Lower leg skin (tissue), 4 donors: ENCODE measurements around the gene SNAI1. TPM values are rescaled to one million over a fixed set of nuclear protein-coding genes. Genes with fewer than 3 reads are reported as not detected.

Experiments used
- DNase-seq, 2 donors: peaks; one replicate each; pipeline ENCODE4 v3.0.0-alpha.2; 2019; ENCODE audit warnings: low spot score in 2 of 2
- H3K4me3 ChIP-seq: fragments of 200-600 bp; sonication (generic); 2 replicates; pipeline ENCODE4 v1.5.1; 2017; ENCODE audit warnings: mild to moderate bottlenecking, low read depth; ENCODE audit not compliant: poor library complexity, severe bottlenecking
- POLR2A ChIP-seq, 2 donors: fragments of 450-650 bp; IDR thresholded peaks; one replicate each; pipeline ENCODE4 v1.6.1; 2016 to 2017; ENCODE audit warnings: antibody characterized with exemption in 2 of 2, mild to moderate bottlenecking in 1 of 2, moderate library complexity in 1 of 2
- WGBS, 2 donors: methylation state at CpG; one replicate each; pipeline ENCODE4 v1.1.5; 2018; 5-methylcytosine and 5-hydroxymethylcytosine counted together
- intact Hi-C: fragments of 100-400 bp; cut with DNase I; formaldehyde crosslinking; loops from one replicate; pipeline ENCODE4 v1.15.0; 2023; ENCODE audit warnings: low total_unique reads
- total RNA-seq, 4 donors: library from RNA; depleted of rRNA; stranded (reverse); fragments of >200 nt; gene quantifications; one replicate each; pipeline ENCODE4 v1.1.0, GENCODE V29; 2016
- TF ChIP-seq, protein P1 (sequence below), 3 donors: fragments of 450-650 bp; IDR thresholded peaks; one replicate each; pipeline ENCODE4 v1.5.1; 2016; ENCODE audit warnings: antibody characterized with exemption in 3 of 3, mild to moderate bottlenecking in 3 of 3, moderate library complexity in 2 of 3

SNAI1 gene
- total RNA-seq = 1 to 10 TPM in 3 of 4 donors, under 1 TPM in 1; 0.65 to 3.7 (median 1.3) TPM

DNA sequence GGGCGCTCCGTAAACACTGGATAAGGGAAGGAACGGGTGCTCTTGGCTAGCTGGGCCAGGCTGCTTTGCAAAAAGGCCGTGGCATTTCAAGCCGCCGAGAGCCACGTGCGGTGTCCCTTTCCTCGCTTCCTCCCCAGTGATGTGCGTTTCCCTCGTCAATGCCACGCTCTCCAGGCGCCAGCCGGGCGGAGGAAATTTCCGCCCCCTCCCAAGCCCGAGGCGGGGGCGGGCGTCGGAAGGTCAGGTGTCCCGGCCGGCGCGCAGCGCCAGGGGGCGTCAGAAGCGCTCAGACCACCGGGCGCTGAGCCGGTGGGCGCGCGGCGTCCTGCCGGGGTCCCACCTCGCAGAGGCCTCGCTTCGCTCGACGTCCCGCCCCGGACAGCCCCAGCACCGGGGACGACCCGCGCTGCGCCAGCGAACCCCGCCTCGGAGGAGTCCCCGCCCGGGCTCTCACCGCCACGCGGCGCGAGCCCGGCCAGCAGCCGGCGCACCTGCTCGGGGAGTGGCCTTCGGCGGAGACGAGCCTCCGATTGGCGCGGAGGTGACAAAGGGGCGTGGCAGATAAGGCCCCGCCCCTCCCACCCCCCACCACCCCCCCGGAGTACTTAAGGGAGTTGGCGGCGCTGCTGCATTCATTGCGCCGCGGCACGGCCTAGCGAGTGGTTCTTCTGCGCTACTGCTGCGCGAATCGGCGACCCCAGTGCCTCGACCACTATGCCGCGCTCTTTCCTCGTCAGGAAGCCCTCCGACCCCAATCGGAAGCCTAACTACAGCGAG lies at the start of gene SNAI1:
SNAI1 (plus strand) TSS at position 635 of the 777 bp plus-strand sequence; CDS start at position 715, 80 bp downstream.
- WGBS, 2 donors = 7 to 17% methylated on average over 15 to 45 of the region's 90 CpGs
- TF ChIP-seq, protein P1, sequence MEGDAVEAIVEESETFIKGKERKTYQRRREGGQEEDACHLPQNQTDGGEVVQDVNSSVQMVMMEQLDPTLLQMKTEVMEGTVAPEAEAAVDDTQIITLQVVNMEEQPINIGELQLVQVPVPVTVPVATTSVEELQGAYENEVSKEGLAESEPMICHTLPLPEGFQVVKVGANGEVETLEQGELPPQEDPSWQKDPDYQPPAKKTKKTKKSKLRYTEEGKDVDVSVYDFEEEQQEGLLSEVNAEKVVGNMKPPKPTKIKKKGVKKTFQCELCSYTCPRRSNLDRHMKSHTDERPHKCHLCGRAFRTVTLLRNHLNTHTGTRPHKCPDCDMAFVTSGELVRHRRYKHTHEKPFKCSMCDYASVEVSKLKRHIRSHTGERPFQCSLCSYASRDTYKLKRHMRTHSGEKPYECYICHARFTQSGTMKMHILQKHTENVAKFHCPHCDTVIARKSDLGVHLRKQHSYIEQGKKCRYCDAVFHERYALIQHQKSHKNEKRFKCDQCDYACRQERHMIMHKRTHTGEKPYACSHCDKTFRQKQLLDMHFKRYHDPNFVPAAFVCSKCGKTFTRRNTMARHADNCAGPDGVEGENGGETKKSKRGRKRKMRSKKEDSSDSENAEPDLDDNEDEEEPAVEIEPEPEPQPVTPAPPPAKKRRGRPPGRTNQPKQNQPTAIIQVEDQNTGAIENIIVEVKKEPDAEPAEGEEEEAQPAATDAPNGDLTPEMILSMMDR (IDR thresholded peaks at IDR 0.05) = peak in 1 of 3 donors; percentile 8
- TF ChIP-seq POLR2A (IDR thresholded peaks at IDR 0.05) = peak in 1 of 2 donors; percentile 63
- peak within 1 kb of the TSS; percentile 34 for H3K4me3 ChIP-seq
- intact Hi-C loops = no loop called here
- peak in 1 of 2 donors; percentile 93 for DNase-seq

DNA sequence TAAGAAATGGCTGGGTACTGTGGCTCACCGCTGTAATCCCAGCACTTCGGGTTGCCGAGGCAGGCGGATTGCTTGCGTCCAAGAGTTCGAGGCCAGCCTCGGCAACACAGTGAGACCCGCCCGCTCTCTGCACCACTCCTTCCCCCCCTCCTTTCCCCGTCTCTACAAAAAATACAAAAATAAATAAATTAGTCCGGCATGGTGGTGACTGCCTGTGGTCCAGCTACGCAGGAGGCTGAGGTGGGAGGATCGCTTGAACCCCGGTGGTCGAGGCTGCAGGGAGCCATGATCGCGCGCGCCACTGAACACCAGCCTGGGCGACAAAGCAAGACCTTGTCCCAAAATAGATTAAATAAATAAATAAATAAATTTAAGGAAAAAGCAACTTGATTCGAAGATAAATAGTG lies 47.0 kb upstream of the SNAI1 start:
- intact Hi-C loops = no loop called here
- no peak overlapping the region for H3K4me3 ChIP-seq
- no peak for DNase-seq
- no peak for TF ChIP-seq POLR2A (IDR thresholded peaks at IDR 0.05)
- TF ChIP-seq, protein P1 (IDR thresholded peaks at IDR 0.05) = no peak
- 20 to 39% methylated on average over 21 of the region's 21 CpGs for WGBS, 2 donors

- intact Hi-C loops = no loop called here
- peak in 1 of 2 donors; percentile 91 for TF ChIP-seq POLR2A (IDR thresholded peaks at IDR 0.05)
- TF ChIP-seq, protein P1 (IDR thresholded peaks at IDR 0.05) = no peak
- 0 to 1% methylated on average over 56 to 57 of the region's 79 CpGs for WGBS, 2 donors
- peak; percentile 90 to 98 for DNase-seq
- H3K4me3 ChIP-seq = peak within 1 kb of the TSS; percentile 75
These were observed 46.4 kb upstream of the SNAI1 start, which contains the start of gene RNF114 for GRCh38 chr20:49936153-49937026. TSS of gene RNF114 (plus strand) at chr20:49936397. CDS start at chr20:49936413, 16 bp downstream.

DNA sequence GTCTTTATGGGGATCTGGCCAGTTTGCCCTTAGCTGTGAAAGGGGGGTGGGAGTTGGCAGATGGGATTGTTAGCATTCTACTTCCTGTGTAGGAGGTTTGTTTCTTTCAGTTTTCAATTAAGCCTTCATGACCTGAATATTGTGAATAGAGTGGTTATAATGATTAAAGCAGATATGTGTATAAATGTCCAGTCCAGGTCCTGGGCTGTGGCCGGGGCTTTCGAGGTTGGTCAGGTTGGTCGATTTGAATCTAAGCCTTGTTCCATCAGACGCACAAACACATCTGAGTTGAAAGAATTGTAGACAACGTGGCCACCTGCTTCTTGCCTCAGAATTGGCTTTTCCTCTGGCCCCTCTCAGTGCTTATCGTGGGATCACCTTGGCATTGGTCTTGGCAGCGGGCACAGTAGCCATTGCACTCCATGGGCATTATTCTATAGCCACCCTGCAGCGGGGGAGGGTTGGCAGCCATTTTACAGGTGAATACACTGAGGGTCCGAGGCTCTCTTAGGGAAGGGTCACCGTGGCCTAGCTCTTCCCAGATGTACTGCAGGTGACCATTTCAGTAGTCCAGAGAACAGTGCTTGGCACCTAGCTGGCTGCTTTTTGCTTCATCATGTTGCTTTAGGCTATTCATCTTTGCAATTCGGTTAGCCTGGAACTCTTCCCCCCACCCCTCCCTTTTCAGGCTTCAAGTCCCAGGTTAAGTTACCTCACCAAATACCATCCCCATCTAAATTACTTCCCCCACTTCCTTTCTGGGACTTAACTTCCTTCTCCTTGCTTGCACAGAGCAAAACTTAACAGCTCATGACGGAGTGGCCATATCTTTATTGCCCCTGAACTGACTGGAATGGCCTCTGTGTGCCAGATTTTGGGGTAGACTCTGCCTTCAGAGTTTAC lies 45.5 kb upstream of the SNAI1 start:
- intact Hi-C loops = no loop called here
- peak overlapping the region; percentile 75 for H3K4me3 ChIP-seq
- TF ChIP-seq, protein P1 (IDR thresholded peaks at IDR 0.05) = no peak
- no peak for TF ChIP-seq POLR2A (IDR thresholded peaks at IDR 0.05)
- WGBS, 2 donors = 9 to 15% methylated on average over 12 of the region's 12 CpGs
- peak in 1 of 2 donors; percentile 84 for DNase-seq
